ENCODE measurements around the gene SDK1. TPM values are rescaled to one million over a fixed set of nuclear protein-coding genes. Genes with fewer than 3 reads are reported as not detected.
"Not testable (repeated sequence)": the region's sequence is repeated elsewhere in the genome, so short reads cannot be mapped to it uniquely, and the experiment has no call there.

Gene SDK1
- total RNA-seq, 1 donor from 2014 or later, result 4.3 TPM

GRCh38 chr7:3573151-3573550 lies 272.1 kb downstream of the SDK1 start:
- TF ChIP-seq CTCF (IDR thresholded peaks at IDR 0.05; ENCODE audit: unreplicated experiment), result no peak
- H3K27me3 Mint-ChIP-seq (ENCODE audit: unreplicated experiment), result peaks cover 2% of the 10 kb centered on the region
- no peak overlapping the region for H3K4me3 Mint-ChIP-seq (ENCODE audit: unreplicated experiment)
- H3K27ac Mint-ChIP-seq (ENCODE audit: unreplicated experiment), result no peak overlapping the region
- no peaks in the 10 kb centered on the region for H3K4me1 Mint-ChIP-seq (ENCODE audit: unreplicated experiment)
- no peaks in the 10 kb centered on the region for H3K36me3 Mint-ChIP-seq (ENCODE audit: low read depth, unreplicated experiment)
- no peak for DNase-seq (ENCODE audit: low spot score)
- H3K9me3 Mint-ChIP-seq (ENCODE audit: unreplicated experiment), result no peaks in the 10 kb centered on the region

- Mint-ChIP-seq H3K4me3 (ENCODE audit: unreplicated experiment) (no peak overlapping the region), H3K27me3 (ENCODE audit: unreplicated experiment) (peaks cover 2% of the 10 kb centered on the region), H3K4me1 (ENCODE audit: unreplicated experiment) (no peaks in the 10 kb centered on the region), H3K36me3 (ENCODE audit: low read depth, unreplicated experiment) (no peaks in the 10 kb centered on the region), H3K9me3 (ENCODE audit: unreplicated experiment) (peaks cover 5% of the 10 kb centered on the region), H3K27ac (ENCODE audit: unreplicated experiment) (no peak overlapping the region)
- DNase-seq (ENCODE audit: low spot score), result no peak
- TF ChIP-seq CTCF (IDR thresholded peaks at IDR 0.05; ENCODE audit: unreplicated experiment), result no peak
Observed at GRCh38 chr7:3574386-3574785, 273.3 kb downstream of the SDK1 start.

DNA sequence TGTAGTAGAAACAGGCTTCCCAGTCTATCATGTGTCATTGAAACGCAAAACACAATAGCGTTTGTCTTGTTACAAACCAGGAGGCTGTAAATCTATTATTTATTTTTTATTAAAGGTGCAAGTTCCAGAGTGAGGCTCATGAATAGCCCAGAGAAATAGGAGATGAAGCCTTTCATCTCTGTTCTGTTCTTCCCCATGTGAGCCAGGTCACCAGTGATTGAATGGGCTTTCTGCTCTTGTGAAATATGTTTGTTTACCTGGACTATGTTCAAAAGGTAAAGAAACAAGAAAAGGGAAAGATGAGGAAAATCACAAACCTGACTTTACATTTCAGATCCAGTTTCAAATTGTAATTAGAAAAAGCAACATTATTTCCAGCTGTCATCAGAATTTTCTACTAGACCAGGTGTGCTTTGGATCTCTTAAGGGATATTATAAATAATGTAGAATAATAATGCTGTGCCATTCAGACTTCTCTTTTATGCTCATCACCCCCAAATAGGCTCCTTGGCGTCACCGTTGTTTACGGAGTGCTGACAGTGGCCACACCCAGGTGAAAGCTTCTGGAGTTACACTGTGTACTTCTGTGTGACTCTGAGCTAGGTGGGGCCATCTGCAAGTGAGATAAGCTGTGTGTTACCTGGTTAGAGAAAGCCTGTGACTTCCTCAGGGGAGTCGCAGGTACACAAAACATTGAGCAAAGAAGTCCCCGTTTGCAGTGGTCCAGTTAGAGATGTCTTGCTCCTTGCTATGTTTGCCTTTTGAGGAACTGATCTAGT lies 274.9 kb downstream of the SDK1 start:
- Mint-ChIP-seq H3K36me3 (ENCODE audit: low read depth, unreplicated experiment) (no peaks in the 10 kb centered on the region), H3K4me1 (ENCODE audit: unreplicated experiment) (no peaks in the 10 kb centered on the region), H3K27ac (ENCODE audit: unreplicated experiment) (no peak overlapping the region), H3K27me3 (ENCODE audit: unreplicated experiment) (peaks cover 2% of the 10 kb centered on the region), H3K9me3 (ENCODE audit: unreplicated experiment) (peaks cover 8% of the 10 kb centered on the region), H3K4me3 (ENCODE audit: unreplicated experiment) (no peak overlapping the region)
- DNase-seq (ENCODE audit: low spot score), result no peak
- no peak for TF ChIP-seq CTCF (IDR thresholded peaks at IDR 0.05; ENCODE audit: unreplicated experiment)

GRCh38 chr7:3578399-3578798 lies 277.3 kb downstream of the SDK1 start:
- Mint-ChIP-seq H3K36me3 (ENCODE audit: low read depth, unreplicated experiment) (no peaks in the 10 kb centered on the region), H3K9me3 (ENCODE audit: unreplicated experiment) (peaks cover 8% of the 10 kb centered on the region), H3K4me1 (ENCODE audit: unreplicated experiment) (no peaks in the 10 kb centered on the region), H3K4me3 (ENCODE audit: unreplicated experiment) (no peak overlapping the region), H3K27me3 (ENCODE audit: unreplicated experiment) (no peaks in the 10 kb centered on the region), H3K27ac (ENCODE audit: unreplicated experiment) (no peak overlapping the region)
- no peak for TF ChIP-seq CTCF (IDR thresholded peaks at IDR 0.05; ENCODE audit: unreplicated experiment)
- DNase-seq (ENCODE audit: low spot score), result no peak

DNA sequence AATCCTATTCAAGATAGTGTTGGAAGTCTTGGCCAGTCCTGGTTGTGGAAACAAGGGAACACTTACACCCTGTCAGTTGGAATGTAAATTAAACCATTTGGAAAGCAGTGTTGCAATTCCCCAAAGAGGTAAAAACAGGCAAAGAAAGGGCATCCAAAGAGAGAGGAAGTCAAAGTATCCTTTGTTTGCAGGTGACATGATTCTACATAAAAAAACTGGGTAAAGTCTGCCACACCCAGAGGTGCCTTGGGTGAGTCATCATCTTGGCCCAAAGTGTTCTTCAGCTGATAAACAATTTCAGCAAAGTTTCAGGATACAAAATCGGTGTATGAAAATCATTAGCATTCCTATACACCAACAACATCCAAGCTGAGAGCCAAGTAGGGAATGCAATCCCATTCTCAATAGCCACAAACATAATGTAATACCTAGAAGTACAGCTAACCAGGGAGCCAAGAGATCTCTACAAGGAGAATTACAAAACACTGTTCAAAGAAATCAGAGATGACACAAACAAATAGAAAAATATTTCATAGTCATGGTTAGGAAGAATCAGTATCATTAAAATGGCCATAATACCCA lies 278.7 kb downstream of the SDK1 start:
- no peak overlapping the region for H3K4me3 Mint-ChIP-seq (ENCODE audit: unreplicated experiment)
- no peaks in the 10 kb centered on the region for H3K27me3 Mint-ChIP-seq (ENCODE audit: unreplicated experiment)
- no peaks in the 10 kb centered on the region for H3K36me3 Mint-ChIP-seq (ENCODE audit: low read depth, unreplicated experiment)
- TF ChIP-seq CTCF (IDR thresholded peaks at IDR 0.05; ENCODE audit: unreplicated experiment), result no peak
- no peak overlapping the region for H3K27ac Mint-ChIP-seq (ENCODE audit: unreplicated experiment)
- DNase-seq (ENCODE audit: low spot score), result no peak
- no peaks in the 10 kb centered on the region for H3K4me1 Mint-ChIP-seq (ENCODE audit: unreplicated experiment)
- peaks cover 8% of the 10 kb centered on the region for H3K9me3 Mint-ChIP-seq (ENCODE audit: unreplicated experiment)

- H3K36me3 Mint-ChIP-seq (ENCODE audit: low read depth, unreplicated experiment); H3K27me3 Mint-ChIP-seq (ENCODE audit: unreplicated experiment); H3K4me1 Mint-ChIP-seq (ENCODE audit: unreplicated experiment); H3K4me3 Mint-ChIP-seq (ENCODE audit: unreplicated experiment); H3K27ac Mint-ChIP-seq (ENCODE audit: unreplicated experiment); H3K9me3 Mint-ChIP-seq (ENCODE audit: unreplicated experiment); DNase-seq (ENCODE audit: low spot score): not testable (repeated sequence)
Observed at GRCh38 chr7:3582145-3582544, 281.1 kb downstream of the SDK1 start.

Measured in endothelial cell (in vitro differentiated cells).